HG03097 (cell line): ENCODE results near the gene RIMS4.

Source experiments
- ATAC-seq: cut with Tn5 transposase; IDR thresholded peaks from one replicate; pipeline ENCODE4 v1.9.1; 2021; ENCODE audit not compliant: unreplicated experiment, low FRiP score

The RIMS4 gene

GRCh38 chr20:44723798-44724362 is 86.5 kb downstream of the RIMS4 start:
- no peak for ATAC-seq

GRCh38 chr20:44723391-44723790 is 87.0 kb downstream of the RIMS4 start:
- no peak for ATAC-seq

- no peak for ATAC-seq
Measured at GRCh38 chr20:44722990-44723389, 87.4 kb downstream of the RIMS4 start.

- ATAC-seq = no peak
Measured at GRCh38 chr20:44721785-44722054, 88.6 kb downstream of the RIMS4 start.

GRCh38 chr20:44720997-44721784 is 89.2 kb downstream of the RIMS4 start:
- ATAC-seq = no peak

- no peak for ATAC-seq
Measured at GRCh38 chr20:44720621-44720996, 89.7 kb downstream of the RIMS4 start.

GRCh38 chr20:44719841-44720240 is 90.5 kb downstream of the RIMS4 start:
- no peak for ATAC-seq

- no peak for ATAC-seq
Measured at GRCh38 chr20:44717986-44718385, 92.4 kb downstream of the RIMS4 start.

- no peak for ATAC-seq
Measured at GRCh38 chr20:44716309-44717106, 93.8 kb downstream of the RIMS4 start.

- no peak for ATAC-seq
Measured at GRCh38 chr20:44715499-44716308, 94.6 kb downstream of the RIMS4 start.

GRCh38 chr20:44714701-44715498 is 95.4 kb downstream of the RIMS4 start, which contains the start of gene CCN5:
Gene CCN5 (plus strand): TSS chr20:44715369. CDS start chr20:44715391, 22 bp downstream.
- ATAC-seq = no peak

GRCh38 chr20:44714102-44714700 is 96.1 kb downstream of the RIMS4 start:
- ATAC-seq = no peak

- ATAC-seq = no peak
Measured at GRCh38 chr20:44711237-44711636, 99.1 kb downstream of the RIMS4 start.

GRCh38 chr20:44709797-44710196 is 100.5 kb downstream of the RIMS4 start:
- ATAC-seq = no peak

GRCh38 chr20:44709380-44709779 is 101.0 kb downstream of the RIMS4 start:
- ATAC-seq = no peak

GRCh38 chr20:44707018-44707579 is 103.2 kb downstream of the RIMS4 start:
- ATAC-seq = no peak

GRCh38 chr20:44706301-44707017 is 103.9 kb downstream of the RIMS4 start:
- ATAC-seq = no peak

GRCh38 chr20:44705364-44706094 is 104.8 kb downstream of the RIMS4 start:
- ATAC-seq = no peak
